Vagina (tissue), 2 donors: ENCODE measurements around the gene MCTP2.

Source experiments
- CTCF ChIP-seq, 3 experiments: fragments of 450-650 bp in 2 of 3; fragments of 200-600 bp in 1 of 3; sonication (generic) in 1 of 3; IDR thresholded peaks; one replicate each; pipeline ENCODE4 v1.5.1; 2017 to 2019; ENCODE audit warnings: antibody characterized with exemption in 3 of 3, mild to moderate bottlenecking in 2 of 3, moderate library complexity in 2 of 3
- POLR2A ChIP-seq, 2 donors: fragments of 450-650 bp; IDR thresholded peaks; one replicate each; pipeline ENCODE4 v1.6.1; 2017; ENCODE audit warnings: antibody characterized with exemption in 2 of 2, mild to moderate bottlenecking in 2 of 2, moderate library complexity in 2 of 2
- POLR2AphosphoS5 ChIP-seq, 2 donors: sonication (generic); formaldehyde crosslinking; IDR thresholded peaks; one replicate each; pipeline ENCODE4 v1.9.0; 2017; ENCODE audit warnings: antibody characterized with exemption in 2 of 2, mild to moderate bottlenecking in 2 of 2, low read depth in 1 of 2; ENCODE audit not compliant: insufficient read depth in 1 of 2

- TF ChIP-seq CTCF (IDR thresholded peaks at IDR 0.05) (no peak), POLR2AphosphoS5 (IDR thresholded peaks at IDR 0.05; ENCODE audit: insufficient read depth in 1 of 2, low read depth in 1 of 2) (no peak), POLR2A (IDR thresholded peaks at IDR 0.05) (no peak)
These were observed 224.9 kb downstream of the MCTP2 start for GRCh38 chr15:94456226-94456625.
